Common myeloid progenitor, CD34-positive (primary cell): ENCODE results near the gene CST11.

ENCODE experiments used
- CTCF ChIA-PET: fragments of 350-600 bp; sonication (Branson Sonifier 250); formaldehyde crosslinking; loops from one replicate; lab custom pipeline; 2021; ENCODE audit warnings: antibody characterized with exemption; lab: Charles Lee
- POLR2A ChIA-PET: fragments of 350-600 bp; sonication (Branson Sonifier 250); formaldehyde crosslinking; loops from one replicate; lab custom pipeline; 2021; ENCODE audit warnings: antibody characterized with exemption; lab: Charles Lee
- DNase-seq, 3 donors: peaks; one replicate each; pipeline versions ENCODE4 v3.0.0 to v3.0.0-alpha.2; 2013
- H3K27ac ChIP-seq, 2 experiments: 1 replicate in 1 of 2; 2 replicates in 1 of 2; pipeline ENCODE4 v1.7.0; 2013; ENCODE audit warnings: inconsistent platforms in 2 of 2, low read length in 2 of 2, mild to moderate bottlenecking in 2 of 2, low read depth in 1 of 2, moderate library complexity in 1 of 2; ENCODE audit not compliant: severe bottlenecking in 2 of 2, insufficient read depth in 1 of 2, poor library complexity in 1 of 2
- H3K27me3 ChIP-seq, 5 experiments: replicated peaks in 2 of 5; 1 replicate in 3 of 5; 2 replicates in 2 of 5; pipeline versions ENCODE4 v1.6.1 to v1.7.0; 2013; ENCODE audit warnings: low read length in 4 of 5, mild to moderate bottlenecking in 2 of 5, moderate library complexity in 2 of 5, inconsistent platforms in 1 of 5; ENCODE audit not compliant: insufficient read depth in 5 of 5, control insufficient read depth in 4 of 5
- H3K36me3 ChIP-seq, 4 experiments: 1 replicate in 2 of 4; 2 replicates in 2 of 4; pipeline versions ENCODE4 v1.6.1 to v1.7.0; 2013; ENCODE audit warnings: low read length in 3 of 4, control low read depth in 1 of 4, mild to moderate bottlenecking in 1 of 4; ENCODE audit not compliant: control insufficient read depth in 4 of 4, insufficient read depth in 4 of 4
- H3K4me1 ChIP-seq, 4 experiments: 1 replicate in 3 of 4; 2 replicates in 1 of 4; pipeline versions ENCODE4 v1.6.1 to v1.7.1; 2013; ENCODE audit warnings: low read length in 3 of 4, mild to moderate bottlenecking in 3 of 4, control low read depth in 1 of 4, inconsistent platforms in 1 of 4, moderate library complexity in 1 of 4; ENCODE audit not compliant: control insufficient read depth in 4 of 4, insufficient read depth in 4 of 4; ENCODE audit errors: control extremely low read depth in 1 of 4
- H3K4me3 ChIP-seq, 7 experiments: 1 replicate in 4 of 7; 2 replicates in 3 of 7; pipeline versions ENCODE4 v1.5.1 to v1.7.0; 2013; ENCODE audit warnings: mild to moderate bottlenecking in 7 of 7, low read length in 6 of 7, moderate library complexity in 6 of 7, inconsistent platforms in 2 of 7, low read depth in 2 of 7, control low read depth in 1 of 7; ENCODE audit not compliant: insufficient read depth in 4 of 7, control insufficient read depth in 1 of 7; ENCODE audit errors: extremely low read depth in 1 of 7
- H3K9me3 ChIP-seq, 5 experiments: 1 replicate in 4 of 5; 2 replicates in 1 of 5; pipeline versions ENCODE4 v1.6.1 to v1.7.1; 2013; ENCODE audit warnings: low read length in 4 of 5, mild to moderate bottlenecking in 2 of 5, inconsistent platforms in 1 of 5, low read depth in 1 of 5, moderate library complexity in 1 of 5; ENCODE audit not compliant: control insufficient read depth in 4 of 5, insufficient read depth in 2 of 5; ENCODE audit errors: control extremely low read depth in 1 of 5
- WGBS: methylation state at CpG from one replicate; pipeline ENCODE4 v1.1.5; 2013; ENCODE audit not compliant: insufficient coverage; 5-methylcytosine and 5-hydroxymethylcytosine counted together

Gene CST11

DNA sequence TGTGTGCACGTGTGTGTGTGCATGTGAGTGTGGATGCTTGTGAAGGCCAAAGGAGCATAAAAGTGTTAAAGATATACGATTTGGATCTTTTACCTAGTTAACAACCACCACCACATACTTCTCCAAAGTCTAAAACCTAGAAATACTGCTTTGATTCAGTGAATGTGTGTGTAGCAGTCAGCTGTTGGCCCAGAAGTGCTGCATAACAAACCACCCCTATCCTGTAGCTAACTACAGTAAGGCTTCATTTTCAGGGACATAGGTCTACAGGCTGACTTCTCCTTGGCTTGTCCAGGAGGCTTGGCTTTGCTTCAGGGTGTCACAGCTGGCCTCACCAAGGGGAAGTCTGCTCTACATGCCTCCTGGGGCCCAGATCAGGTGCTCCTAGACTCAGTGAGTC lies 35.8 kb upstream of the CST11 start:
- no CpG with 5 or more reads among the region's 2 CpGs for WGBS
- ChIA-PET CTCF (no interaction called here), POLR2A (no interaction called here)

GRCh38 chr20:23484081-23484480 lies 31.4 kb upstream of the CST11 start:
- ChIA-PET CTCF (no interaction called here), POLR2A (no interaction called here)
- H3K27me3 ChIP-seq: no peaks in the 10 kb centered on the region
- peak in 2 of 3 donors; percentile 11 to 13 for DNase-seq
- H3K9me3 ChIP-seq: peaks cover 0 to 3% (median 0%) of the 10 kb centered on the region in 5 experiments
- no peaks in the 10 kb centered on the region for H3K4me1 ChIP-seq
- H3K4me3 ChIP-seq: no peak overlapping the region
- WGBS: 80% methylated on average over 3 of the region's 4 CpGs
- no peaks in the 10 kb centered on the region for H3K36me3 ChIP-seq
- H3K27ac ChIP-seq: no peak overlapping the region

More for the DNA sequence above, 35.8 kb upstream of the CST11 start:
- no peaks in the 10 kb centered on the region for H3K27me3 ChIP-seq
- H3K9me3 ChIP-seq: no peaks in the 10 kb centered on the region
- H3K4me3 ChIP-seq: no peak overlapping the region
- H3K36me3 ChIP-seq: no peaks in the 10 kb centered on the region
- no peak overlapping the region for H3K27ac ChIP-seq
- no peaks in the 10 kb centered on the region for H3K4me1 ChIP-seq
- DNase-seq: no peak

- Histone ChIP-seq H3K27ac (no peak overlapping the region), H3K4me1 (no peaks in the 10 kb centered on the region), H3K27me3 (no peaks in the 10 kb centered on the region), H3K4me3 (no peak overlapping the region), H3K36me3 (no peaks in the 10 kb centered on the region), H3K9me3 (peaks cover 0 to 4% (median 0%) of the 10 kb centered on the region in 5 experiments)
- 100% methylated on average over 1 of the region's 2 CpGs for WGBS
- ChIA-PET POLR2A (no interaction called here), CTCF (no interaction called here)
- no peak for DNase-seq
These were observed 29.5 kb upstream of the CST11 start for GRCh38 chr20:23482138-23482537.

GRCh38 chr20:23479043-23479442 lies 26.4 kb upstream of the CST11 start:
- no peaks in the 10 kb centered on the region for H3K36me3 ChIP-seq
- DNase-seq: no peak
- ChIA-PET POLR2A (no interaction called here), CTCF (no interaction called here)
- H3K4me3 ChIP-seq: no peak overlapping the region
- H3K27ac ChIP-seq: no peak overlapping the region
- WGBS: 93% methylated on average over 3 of the region's 4 CpGs
- H3K27me3 ChIP-seq: no peaks in the 10 kb centered on the region
- peaks cover 0 to 4% (median 0%) of the 10 kb centered on the region in 5 experiments for H3K9me3 ChIP-seq
- no peaks in the 10 kb centered on the region for H3K4me1 ChIP-seq

DNA sequence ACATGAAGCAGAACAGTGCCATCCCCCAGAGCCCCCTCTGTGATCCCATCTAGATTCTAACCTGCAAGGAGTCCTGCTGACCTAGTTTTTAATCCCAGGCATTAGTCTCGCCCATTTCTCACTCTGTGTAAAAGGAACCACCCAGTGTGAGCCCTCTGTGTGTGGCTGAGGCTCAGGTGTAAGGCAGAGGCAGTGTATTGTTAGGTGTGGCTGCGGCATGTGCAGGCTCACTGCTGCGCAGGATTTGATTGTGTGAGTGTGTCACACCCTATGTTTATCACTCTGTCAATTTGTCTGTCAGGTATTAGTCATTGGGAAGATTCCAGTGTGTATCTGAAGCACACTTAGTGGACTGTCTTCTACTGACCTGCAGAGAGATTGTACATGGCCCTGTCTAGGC lies 24.5 kb upstream of the CST11 start:
- Histone ChIP-seq H3K27me3 (no peaks in the 10 kb centered on the region), H3K4me1 (no peaks in the 10 kb centered on the region), H3K4me3 (no peak overlapping the region), H3K27ac (no peak overlapping the region), H3K36me3 (no peaks in the 10 kb centered on the region), H3K9me3 (peaks cover 0 to 4% (median 0%) of the 10 kb centered on the region in 5 experiments)
- POLR2A ChIA-PET: no interaction called here
- CTCF ChIA-PET: no interaction called here
- DNase-seq: no peak
- no CpG with 5 or more reads among the region's 3 CpGs for WGBS

GRCh38 chr20:23476015-23476754 lies 23.5 kb upstream of the CST11 start:
- no peaks in the 10 kb centered on the region for H3K36me3 ChIP-seq
- no peaks in the 10 kb centered on the region for H3K4me1 ChIP-seq
- no peak overlapping the region for H3K27ac ChIP-seq
- H3K4me3 ChIP-seq: no peak overlapping the region
- no peak for DNase-seq
- peaks cover 0 to 4% (median 0%) of the 10 kb centered on the region in 5 experiments for H3K9me3 ChIP-seq
- CTCF ChIA-PET: no interaction called here
- H3K27me3 ChIP-seq: no peaks in the 10 kb centered on the region
- WGBS: 96% methylated on average over 6 of the region's 6 CpGs
- POLR2A ChIA-PET: no interaction called here

DNA sequence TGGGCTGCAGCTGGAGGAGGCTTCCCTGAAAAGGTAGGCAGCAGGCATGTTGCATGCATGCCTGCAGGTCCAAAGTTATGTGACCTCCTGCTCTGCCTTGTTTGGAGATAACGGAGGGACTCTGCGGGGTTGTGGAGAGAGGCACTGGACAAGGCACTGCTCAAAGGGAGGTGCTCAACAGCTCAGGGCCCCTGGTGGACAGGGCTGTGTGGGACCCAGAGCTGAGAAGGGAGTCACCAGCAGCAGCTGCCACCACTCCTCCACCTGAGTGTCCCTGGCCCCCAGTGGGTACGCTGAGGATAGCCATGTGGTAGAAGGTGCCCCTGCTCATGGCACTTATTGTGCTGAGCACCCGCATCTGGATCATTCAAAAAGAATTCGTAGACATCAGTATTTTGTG lies 22.7 kb upstream of the CST11 start:
- no peak for DNase-seq
- POLR2A ChIA-PET: no interaction called here
- H3K9me3 ChIP-seq: peaks cover 0 to 4% (median 0%) of the 10 kb centered on the region in 5 experiments
- H3K27me3 ChIP-seq: no peaks in the 10 kb centered on the region
- no peak overlapping the region for H3K27ac ChIP-seq
- no peaks in the 10 kb centered on the region for H3K36me3 ChIP-seq
- no peaks in the 10 kb centered on the region for H3K4me1 ChIP-seq
- H3K4me3 ChIP-seq: no peak overlapping the region
- WGBS: 96% methylated on average over 3 of the region's 5 CpGs
- CTCF ChIA-PET: no interaction called here
